Cardiac atrium fibroblast (primary cell): Measurements from ENCODE around the gene ZNF610. TPM values are rescaled to one million over a fixed set of nuclear protein-coding genes. Genes with fewer than 3 reads are reported as not detected.

Experiments used
- total RNA-seq: library from RNA; depleted of rRNA; stranded (reverse); fragments of >200 nt; gene quantifications from 2 replicates; pipeline ENCODE4 v1.2.3, GENCODE V29; 2015

ZNF610 gene
- 3.2 and 3.4 TPM in 2 replicates for total RNA-seq

GRCh38 chr19:52336117-52336790 is at the start of gene ZNF610:
Gene ZNF610, plus strand, starts transcription at chr19:52336243. Its CDS starts 12,930 bp downstream, at chr19:52349173.

GRCh38 chr19:52296773-52297600 is 39.1 kb upstream of the ZNF610 start, which contains the start of gene ZNF480:
Gene ZNF480, plus strand, starts transcription at chr19:52297169. Its CDS starts 3,244 bp downstream, at chr19:52300413.

GRCh38 chr19:52369559-52370340 is 33.7 kb downstream of the ZNF610 start, which contains the start of gene ZNF880:
Gene ZNF880, plus strand, starts transcription at chr19:52369923. Its CDS starts 43 bp downstream, at chr19:52369966.

GRCh38 chr19:52397310-52398080 is 61.5 kb downstream of the ZNF610 start, which contains the start of gene ZNF528:
Gene ZNF528, plus strand, starts transcription at chr19:52397849. Its CDS starts 4,165 bp downstream, at chr19:52402014.

Other genes with a start within 250 kb of the ZNF610 start
- 20.4 and 21.5 TPM in 2 replicates for gene ZNF841, start 240.5 kb upstream of the ZNF610 start, total RNA-seq
- gene ZNF616, start 196.3 kb upstream of the ZNF610 start, total RNA-seq = 5.4 and 8.4 TPM in 2 replicates
- gene ZNF836, start 164.6 kb upstream of the ZNF610 start, total RNA-seq = 3.1 and 11.0 TPM in 2 replicates
- 212 and 214 TPM in 2 replicates for gene PPP2R1A, start 146.2 kb upstream of the ZNF610 start, total RNA-seq
- gene ZNF766, start 66.7 kb upstream of the ZNF610 start, total RNA-seq = 4.3 and 5.5 TPM in 2 replicates
- 4.5 and 9.7 TPM in 2 replicates for gene ZNF480, start 39.1 kb upstream of the ZNF610 start, total RNA-seq
- 11.0 and 23.7 TPM in 2 replicates for gene ZNF880, start 33.7 kb downstream of the ZNF610 start, total RNA-seq
- gene ZNF528, start 61.6 kb downstream of the ZNF610 start, total RNA-seq = 7.8 and 17.3 TPM in 2 replicates
- gene ZNF534, start 92.9 kb downstream of the ZNF610 start, total RNA-seq = not detected in 2 replicates
- gene ZNF578, start 117.3 kb downstream of the ZNF610 start, total RNA-seq = 0.36 and 2.4 TPM in 2 replicates
- gene ZNF808, start 191.4 kb downstream of the ZNF610 start, total RNA-seq = 4.5 and 9.7 TPM in 2 replicates
- 8.3 and 13.4 TPM in 2 replicates for gene ZNF701, start 234.0 kb downstream of the ZNF610 start, total RNA-seq